Heart left ventricle (tissue), 13 donors: Measurements from ENCODE around the gene GPC3.

Source experiments
- CTCF ChIP-seq, 12 donors: fragments of 200-600 bp; sonication (generic) in 4 of 12; IDR thresholded peaks; one replicate each; pipeline versions ENCODE4 v1.5.0 to v1.8.0; 2018 to 2022; ENCODE audit warnings: antibody characterized with exemption in 12 of 12, mild to moderate bottlenecking in 5 of 12
- POLR2A ChIP-seq, 2 donors: fragments of 450-650 bp; IDR thresholded peaks; one replicate each; pipeline ENCODE4 v1.6.1; 2017; ENCODE audit warnings: antibody characterized with exemption in 2 of 2, mild to moderate bottlenecking in 2 of 2, moderate library complexity in 2 of 2
- donor health status: ischemic (EF 13 %, LVEDD 7.1; RV severe dilation, severe dysfunction).
- donor health status: DM: no; HTN: yes; CAD: no.
- donor health status: DM: no; HTN: no; CAD: no.
- donor health status: ischemic (EF 25% LVEDD 6.9; RV normal size, moderate dysfunction).
- donor health status: ischemic (EF 25% LVEDD 5.7; RV mildly dilated, moderate dysfunction).
- donor health status: ischemic (EF 35%, LVEDD 5.7; RV mildly dilated, moderate dysfunction).
- donor health status: nonischemic (EF 11% LVEDD 7.7; RV severe dilation, severe dysfunction).
- donor health status: DM: yes; HTN: yes; CAD: no.
- donor health status: PGD.
- donor health status: ischemic (EF 29% LVEDD 5.4; RV normal size, mild dysfunction).
- donor health status: nonischemic (EF 23%, LVEDD 6.1; RV moderate dilation, normal function).

GRCh38 chrX:134010690-134011089 lies 25.3 kb upstream of the GPC3 start:
- no peak for TF ChIP-seq CTCF (IDR thresholded peaks at IDR 0.05)
- no peak for TF ChIP-seq POLR2A (IDR thresholded peaks at IDR 0.05)
